GM19372 (cell line): Measurements from ENCODE around the gene WWC2.
"Not testable (repeated sequence)": the region's sequence is repeated elsewhere in the genome, so short reads cannot be mapped to it uniquely, and the experiment has no call there.

ENCODE experiments used
- ATAC-seq: cut with Tn5 transposase; IDR thresholded peaks from one replicate; pipeline ENCODE4 v1.9.1; 2021; ENCODE audit warnings: mild to moderate bottlenecking, low read depth, moderate library complexity; ENCODE audit not compliant: unreplicated experiment

The WWC2 gene

GRCh38 chr4:183099537-183100297 lies 660 bp downstream of the WWC2 start:
- no peak for ATAC-seq

GRCh38 chr4:183100298-183100599 lies 1.2 kb downstream of the WWC2 start:
- ATAC-seq: no peak

DNA sequence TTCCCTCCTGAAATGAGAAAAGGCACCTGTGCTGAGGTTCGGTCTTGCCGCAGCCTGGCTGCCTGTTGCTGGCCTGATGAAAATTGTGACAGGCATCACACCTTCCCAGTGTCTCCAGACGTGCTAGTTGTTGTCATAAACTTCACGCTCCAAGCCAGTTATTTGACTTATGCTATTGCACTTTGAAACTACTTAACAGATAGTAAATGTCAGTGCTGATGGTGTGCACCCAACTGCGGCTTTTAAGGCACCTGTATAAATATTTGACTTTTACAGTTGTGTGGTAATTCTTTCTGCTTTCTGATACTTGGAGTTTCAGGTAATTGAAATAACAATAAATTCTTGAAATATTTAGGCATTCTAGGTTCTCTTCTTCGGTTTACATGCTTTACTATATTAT lies 1.8 kb downstream of the WWC2 start:
- no peak for ATAC-seq

- no peak for ATAC-seq
Observed at GRCh38 chr4:183101956-183102480, 3.0 kb downstream of the WWC2 start.

- ATAC-seq: no peak
Observed at GRCh38 chr4:183105092-183105491, 6.0 kb downstream of the WWC2 start.

GRCh38 chr4:183106839-183107238 lies 7.8 kb downstream of the WWC2 start:
- no peak for ATAC-seq

DNA sequence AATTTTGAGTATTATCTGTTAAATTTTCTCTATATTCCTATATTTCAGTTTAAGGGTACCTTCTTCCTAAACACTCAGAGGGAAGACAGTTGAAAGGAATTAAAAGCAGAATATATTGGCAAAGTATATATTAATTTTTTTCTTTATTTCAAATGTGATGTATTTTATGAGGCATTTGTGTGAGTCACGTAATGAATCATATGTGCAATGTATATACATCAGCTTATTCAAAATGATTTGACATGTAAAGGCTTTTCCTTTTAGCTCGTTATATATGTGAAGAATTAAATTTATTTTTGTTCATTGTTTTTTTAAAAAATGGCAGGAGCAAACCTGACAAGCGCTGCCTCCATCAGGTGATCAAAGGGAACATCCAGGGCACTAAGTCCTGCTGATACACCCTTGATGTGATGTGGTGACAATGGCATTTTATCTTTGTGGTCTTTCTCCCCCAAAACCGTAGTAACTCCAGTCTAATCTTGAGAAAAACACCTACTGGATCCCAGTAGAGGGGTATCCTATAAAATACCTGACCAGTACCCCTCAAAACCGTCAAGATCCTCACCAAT lies 8.9 kb downstream of the WWC2 start:
- ATAC-seq: no peak

DNA sequence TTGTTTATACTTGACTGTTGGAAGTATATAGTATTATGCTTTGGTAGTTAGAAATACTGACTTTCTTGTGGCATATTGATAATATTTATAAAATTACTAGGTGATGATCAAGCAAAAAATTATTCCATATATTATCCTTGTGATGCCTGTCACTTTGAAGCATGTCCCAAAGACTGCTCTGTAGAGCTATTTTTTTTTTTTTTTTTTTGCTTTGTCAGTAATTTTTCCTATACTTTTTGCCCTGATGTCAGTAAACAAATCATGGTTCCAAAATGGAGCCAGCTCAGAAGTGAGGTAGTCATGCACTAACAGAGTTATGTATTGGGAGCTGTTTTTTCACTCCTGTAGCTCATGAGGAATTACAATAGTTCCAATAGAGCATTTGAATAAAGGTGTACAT lies 11.2 kb downstream of the WWC2 start:
- ATAC-seq: no peak

- ATAC-seq: no peak
Observed at GRCh38 chr4:183111452-183111885, 12.4 kb downstream of the WWC2 start.

- ATAC-seq: no peak
Observed at GRCh38 chr4:183118141-183118540, 19.1 kb downstream of the WWC2 start.

DNA sequence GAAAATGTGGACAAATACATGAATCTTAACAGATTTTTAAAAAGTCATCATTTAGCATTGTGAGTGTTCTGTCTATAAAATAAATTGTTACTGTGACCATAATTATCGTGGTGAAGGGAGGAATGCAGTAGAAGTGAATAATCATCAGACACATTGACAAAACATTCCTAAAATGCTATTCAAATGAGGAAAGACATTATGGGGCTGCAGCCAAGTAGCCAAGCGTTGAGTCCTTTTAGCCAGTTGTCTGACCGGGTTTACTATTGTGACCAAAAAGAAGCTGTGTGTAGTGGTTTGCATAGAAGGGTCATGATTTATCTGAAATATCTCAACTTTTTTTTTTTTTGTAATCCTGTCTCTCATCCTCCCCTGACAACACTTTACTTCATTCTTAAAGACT lies 19.5 kb downstream of the WWC2 start:
- ATAC-seq: no peak

- not testable (repeated sequence) for ATAC-seq
Observed at GRCh38 chr4:183121660-183122059, 22.6 kb downstream of the WWC2 start.

- ATAC-seq: no peak
Observed at GRCh38 chr4:183124228-183124627, 25.2 kb downstream of the WWC2 start.

DNA sequence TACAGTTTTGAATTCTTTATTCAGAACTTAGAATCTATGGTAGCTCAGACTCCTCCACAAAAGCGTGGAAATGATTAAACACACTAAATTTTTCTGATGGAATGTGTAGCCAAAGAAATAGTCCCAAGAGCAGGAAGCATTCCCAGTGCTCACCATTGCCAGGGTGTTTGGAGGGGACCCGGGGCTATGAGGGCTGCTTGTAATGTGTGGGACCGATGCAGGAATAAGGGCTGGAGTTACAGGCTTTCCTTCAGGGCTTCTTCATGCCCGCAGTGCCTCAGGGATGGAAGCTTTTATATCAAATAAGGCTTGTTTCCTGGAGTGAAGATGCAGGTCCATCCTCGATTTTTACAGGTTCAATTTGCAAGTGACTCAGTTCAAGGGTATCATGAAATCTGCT lies 25.8 kb downstream of the WWC2 start:
- ATAC-seq: no peak

DNA sequence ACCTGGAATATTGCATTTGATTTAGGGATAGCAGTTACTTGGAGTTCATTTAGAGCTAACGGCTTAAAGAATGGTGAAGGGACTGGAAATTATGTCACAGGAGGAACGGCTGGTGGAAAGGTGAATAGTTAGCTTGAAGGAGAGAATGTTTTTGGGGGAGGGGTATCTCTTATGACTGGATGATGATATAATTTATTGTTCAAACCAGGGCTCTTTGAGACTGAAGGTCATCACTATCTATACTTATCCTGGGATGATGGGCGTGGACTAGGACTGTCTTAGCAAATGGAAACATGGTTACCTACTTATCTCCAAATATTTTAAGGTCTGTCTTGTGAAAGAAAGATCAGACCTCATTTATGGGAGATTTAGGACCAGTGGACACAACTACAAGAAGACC lies 30.1 kb downstream of the WWC2 start:
- no peak for ATAC-seq

DNA sequence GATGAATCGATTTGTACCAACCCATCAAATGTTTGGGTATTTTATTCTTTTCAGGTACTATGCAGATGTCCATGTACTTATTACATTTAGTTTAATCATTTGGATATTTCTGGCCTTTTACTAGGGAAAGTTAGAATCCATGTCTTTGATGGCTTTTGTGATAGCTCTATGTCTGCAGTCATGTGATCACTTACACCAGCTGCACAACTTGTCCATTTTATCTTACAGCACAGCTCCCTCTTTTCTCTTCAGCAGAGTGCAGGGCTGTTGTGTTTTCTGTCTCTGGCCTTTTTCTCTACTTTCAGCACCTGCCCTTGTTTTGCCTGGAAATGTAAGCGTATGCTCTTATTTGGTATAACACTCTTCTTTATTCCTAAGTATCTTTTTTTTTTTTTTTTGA lies 30.6 kb downstream of the WWC2 start:
- ATAC-seq: no peak

- no peak for ATAC-seq
Observed at GRCh38 chr4:183130328-183131155, 31.5 kb downstream of the WWC2 start.

GRCh38 chr4:183132081-183132480 lies 33.0 kb downstream of the WWC2 start:
- ATAC-seq: no peak

DNA sequence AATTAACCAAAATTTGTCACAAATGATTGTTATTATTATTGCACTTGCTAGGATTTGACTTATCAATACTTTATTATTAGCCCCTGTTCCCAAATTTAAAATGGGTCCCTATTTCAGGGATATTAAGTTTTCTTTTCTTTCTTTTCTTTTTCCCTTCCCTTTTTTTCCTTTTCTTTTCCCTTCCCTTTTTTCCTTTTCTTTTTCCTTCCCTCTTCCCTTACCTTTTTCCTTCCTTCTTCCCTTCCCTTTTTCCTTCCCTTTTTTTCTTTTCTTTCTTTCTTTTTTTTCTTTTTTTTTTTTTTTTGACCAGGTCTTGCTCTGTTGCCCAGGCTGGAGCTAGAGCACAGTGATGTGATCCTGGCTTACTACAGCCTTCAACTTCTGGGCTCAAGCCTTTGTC lies 33.8 kb downstream of the WWC2 start:
- no peak for ATAC-seq

DNA sequence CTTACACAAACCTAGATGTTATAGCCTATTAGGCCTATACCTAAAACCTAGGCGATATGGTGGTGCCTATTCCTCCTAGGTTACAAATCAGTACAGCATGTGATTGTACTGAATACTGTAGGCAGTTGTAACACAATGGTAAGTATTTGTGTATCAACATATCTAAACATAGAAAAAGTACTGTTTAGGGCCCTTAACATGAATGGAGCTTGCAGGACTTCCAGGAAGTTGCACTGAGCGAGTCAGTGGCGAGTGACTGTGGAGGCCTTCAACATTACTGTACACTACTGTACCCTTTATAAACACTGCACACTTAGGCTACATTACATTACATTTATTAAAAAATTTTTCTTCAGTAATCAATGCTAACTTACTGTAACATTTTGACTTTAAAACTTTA lies 37.8 kb downstream of the WWC2 start:
- no peak for ATAC-seq

GRCh38 chr4:183139058-183139750 lies 40.1 kb downstream of the WWC2 start:
- no peak for ATAC-seq
